ENCODE data around the gene HECTD4.
"Not testable (repeated sequence)": the region's sequence is repeated elsewhere in the genome, so short reads cannot be mapped to it uniquely, and the experiment has no call there.

HECTD4 gene, protein sequence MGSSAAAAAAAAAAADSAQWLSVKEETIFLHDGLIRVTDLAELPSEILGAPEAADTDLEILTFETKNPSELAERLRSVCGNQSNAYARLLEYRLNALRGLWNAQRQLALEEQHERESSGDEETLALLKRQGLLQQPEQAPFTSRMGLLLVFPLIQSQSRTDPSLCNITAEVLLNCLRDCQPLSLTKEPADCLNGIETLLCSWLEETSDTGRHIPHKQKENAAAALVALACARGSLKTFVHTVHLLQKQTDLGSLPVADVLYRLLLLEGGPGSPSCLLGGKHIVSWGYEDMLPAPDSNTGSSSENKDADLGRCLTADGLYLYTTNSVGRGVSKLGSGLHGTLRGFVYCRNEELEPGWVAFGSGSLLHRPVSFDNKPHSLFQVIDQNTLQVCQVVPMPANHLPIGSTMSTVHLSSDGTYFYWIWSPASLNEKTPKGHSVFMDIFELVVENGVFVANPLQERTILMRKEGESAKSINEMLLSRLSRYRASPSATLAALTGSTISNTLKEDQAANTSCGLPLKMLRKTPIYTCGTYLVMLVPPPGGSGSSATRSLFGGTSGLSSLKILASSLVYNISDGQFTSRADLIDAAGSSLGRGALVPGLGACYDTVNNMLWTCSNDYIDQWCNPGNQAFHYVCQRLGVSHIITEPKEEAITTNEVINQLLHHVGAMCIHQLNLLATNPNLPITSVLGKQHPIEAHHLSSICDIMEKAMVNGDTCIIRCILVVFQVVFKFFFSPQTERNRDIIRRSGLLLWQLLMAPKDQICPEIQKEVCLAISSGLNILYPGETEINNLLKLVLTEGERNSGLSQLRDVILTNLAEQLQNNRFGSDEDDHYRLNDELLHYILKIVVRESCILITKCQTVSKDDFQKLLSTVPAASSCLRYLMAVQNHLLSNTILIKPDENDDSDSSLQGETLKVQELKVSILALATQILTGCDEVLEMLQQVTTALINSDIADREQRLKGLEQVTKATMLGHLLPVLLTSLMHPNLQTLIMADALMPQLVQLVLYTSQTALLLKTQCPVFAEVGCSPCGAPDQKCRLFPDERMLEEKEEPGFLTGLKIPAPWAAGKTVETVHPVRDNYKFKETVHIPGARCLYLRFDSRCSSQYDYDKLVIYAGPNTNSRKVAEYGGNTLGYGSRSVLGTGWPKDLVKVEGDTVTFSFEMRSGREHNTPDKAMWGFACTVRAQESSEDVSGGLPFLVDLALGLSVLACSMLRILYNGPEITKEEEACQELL (N-terminal part only)

DNA sequence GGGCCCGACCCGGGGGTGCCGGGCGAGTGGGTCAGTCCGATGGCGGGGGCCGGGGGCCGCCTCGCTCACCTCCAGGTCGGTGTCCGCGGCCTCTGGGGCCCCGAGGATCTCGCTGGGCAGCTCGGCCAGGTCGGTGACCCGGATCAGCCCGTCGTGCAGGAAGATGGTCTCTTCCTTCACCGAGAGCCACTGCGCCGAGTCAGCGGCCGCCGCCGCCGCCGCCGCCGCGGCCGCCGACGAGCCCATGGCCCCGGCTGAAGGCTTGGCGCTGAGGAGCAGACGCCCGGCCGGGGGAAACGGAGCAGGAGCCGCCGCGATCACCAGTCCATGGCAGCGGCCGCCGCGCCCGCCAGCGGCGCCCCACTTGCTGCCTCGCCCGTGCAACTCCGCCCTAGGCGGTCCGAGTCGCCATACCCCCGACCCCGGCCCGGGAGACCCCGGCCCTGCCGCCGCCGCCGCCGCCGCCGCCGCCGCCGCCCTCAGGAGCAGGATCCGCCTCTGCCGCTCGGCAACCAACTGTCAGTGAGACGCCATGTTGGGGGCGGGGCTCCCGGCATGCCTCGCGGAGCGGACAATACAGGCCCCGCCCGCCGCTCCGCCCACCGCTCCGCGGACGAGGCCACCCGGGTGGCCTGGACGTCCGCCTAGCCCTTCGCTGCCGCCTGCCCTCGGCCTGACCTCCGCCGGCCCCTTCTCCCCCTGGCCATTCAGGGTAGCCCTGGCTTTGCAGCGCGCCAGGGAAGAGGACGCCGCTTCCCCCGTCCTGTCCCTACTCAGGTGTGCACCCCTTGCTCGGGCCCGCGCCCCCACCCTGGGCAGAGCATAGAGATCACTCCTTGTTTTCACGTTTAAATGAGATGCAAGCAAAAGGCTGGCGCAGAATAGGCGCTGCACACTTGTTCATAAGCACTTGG lies at the start of gene HECTD4:
TSS of gene HECTD4 (minus strand) at position 549 of the 914 bp plus-strand sequence. CDS start at position 246, 303 bp downstream.
- DNase-seq (ENCODE audit: low spot score), result peak; percentile 85

DNA sequence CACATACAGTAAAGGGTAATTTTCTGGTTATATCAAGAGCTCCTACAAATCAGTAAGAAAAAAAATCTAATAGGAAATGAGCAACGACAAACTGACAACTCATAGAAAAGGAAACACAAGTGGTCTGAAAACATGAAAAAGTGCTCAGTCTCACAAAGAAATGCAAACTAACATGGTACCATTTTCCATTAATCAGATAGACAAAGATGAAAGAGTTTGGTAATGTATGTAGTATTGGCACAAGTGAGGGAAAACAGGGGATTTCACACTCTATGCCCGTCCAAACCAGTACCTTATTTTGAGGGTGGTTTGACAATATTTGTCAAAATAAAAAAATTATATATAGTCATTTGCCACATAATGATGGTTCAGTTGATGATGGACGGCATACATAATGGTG lies 49.7 kb upstream of the HECTD4 start:
- no peak for DNase-seq (ENCODE audit: low spot score)

DNA sequence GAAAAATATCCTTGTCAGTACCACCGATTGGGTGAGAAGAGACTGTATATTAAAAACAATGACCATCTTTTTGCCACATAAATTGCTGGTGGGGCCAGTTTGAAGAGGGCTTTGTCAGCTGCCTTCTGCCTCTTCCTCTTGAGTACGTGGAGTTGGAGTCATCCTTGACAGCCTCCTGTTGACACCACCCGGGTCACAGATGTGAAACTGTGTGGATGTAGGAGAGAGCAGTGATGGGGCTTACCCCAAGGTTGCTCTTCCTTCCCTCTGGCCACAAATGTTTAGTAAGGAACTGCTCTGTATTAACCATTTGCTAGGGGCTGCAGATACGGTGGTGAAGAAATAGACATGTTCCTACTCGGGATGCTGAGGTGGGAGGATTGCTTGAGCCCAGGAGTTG lies 48.7 kb upstream of the HECTD4 start:
- no peak for DNase-seq (ENCODE audit: low spot score)

DNA sequence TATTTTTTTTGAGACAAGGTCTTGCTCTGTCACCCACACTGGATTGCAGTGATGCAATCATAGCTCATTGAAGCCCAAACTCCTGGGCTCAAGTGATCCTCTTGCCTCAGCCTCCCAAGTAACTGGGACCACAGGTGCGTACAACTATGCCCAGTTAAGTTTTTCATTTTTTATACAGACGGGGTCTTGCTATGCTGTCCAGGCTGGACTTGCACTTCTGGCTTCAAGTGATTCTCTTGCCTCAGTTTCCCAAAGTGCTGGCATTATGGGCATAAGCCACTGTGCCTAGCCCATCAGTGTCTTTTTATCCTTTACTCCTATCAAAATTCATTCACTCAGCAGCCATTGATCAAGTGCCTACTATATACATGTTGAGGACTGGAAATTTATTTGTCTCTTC lies 45.5 kb upstream of the HECTD4 start:
- no peak for DNase-seq (ENCODE audit: low spot score)

DNA sequence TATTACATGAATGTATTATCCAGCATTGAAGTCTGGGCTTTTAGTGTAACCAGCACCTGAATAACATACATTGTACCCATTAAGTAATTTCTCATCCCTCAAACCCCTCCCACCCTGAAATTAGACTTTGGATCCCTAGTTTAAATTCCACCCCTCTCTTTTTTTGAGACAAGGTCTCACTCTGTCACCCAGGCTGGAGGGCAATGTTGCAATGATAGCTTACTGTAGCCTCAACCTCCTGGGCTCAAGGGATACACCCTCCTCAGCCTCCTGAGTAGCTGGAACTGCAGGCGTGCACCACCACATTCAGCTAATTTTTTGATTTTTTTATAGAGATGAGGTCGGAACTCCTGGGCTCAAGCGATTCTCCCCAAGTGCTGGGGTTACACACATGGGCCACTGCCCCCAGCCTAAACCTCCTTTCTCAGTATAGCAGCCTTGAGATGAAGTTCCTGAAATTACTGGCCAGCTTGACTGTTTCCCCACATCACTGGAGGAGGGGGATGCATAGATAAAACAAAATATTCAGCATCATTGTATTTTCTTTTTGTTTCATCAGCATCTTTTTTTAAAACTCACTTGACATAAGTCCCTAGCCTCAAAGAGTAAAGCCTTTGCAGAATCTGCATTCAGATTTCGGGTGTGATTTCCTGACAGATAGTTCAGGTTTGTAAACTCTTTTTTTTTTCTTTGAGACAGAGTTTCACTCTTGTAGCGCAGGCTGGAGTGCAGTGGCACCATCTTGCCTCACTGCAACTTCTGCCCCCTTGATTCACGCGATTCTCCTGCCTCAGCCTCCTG lies 43.6 kb upstream of the HECTD4 start:
- no peak for DNase-seq (ENCODE audit: low spot score)

DNA sequence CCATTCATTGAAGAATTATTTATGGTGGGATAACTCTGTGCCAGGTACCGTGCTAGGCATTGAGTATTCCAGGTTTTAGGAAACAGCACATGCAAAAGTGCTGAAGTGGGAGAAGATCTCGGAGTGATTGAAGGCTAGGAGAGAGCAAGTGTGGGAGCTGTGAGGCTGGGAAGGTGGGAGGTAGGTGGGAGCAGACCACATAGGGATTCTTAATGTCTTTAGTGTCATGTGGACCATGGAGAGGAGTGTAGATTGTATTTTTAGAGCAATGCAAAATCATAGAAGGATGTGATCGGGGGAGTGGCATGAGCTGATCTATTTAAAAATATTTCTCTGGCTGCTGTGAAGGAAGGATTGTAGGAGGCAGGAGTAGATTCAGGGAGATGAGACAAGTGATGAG lies 41.9 kb upstream of the HECTD4 start:
- no peak for DNase-seq (ENCODE audit: low spot score)

DNA sequence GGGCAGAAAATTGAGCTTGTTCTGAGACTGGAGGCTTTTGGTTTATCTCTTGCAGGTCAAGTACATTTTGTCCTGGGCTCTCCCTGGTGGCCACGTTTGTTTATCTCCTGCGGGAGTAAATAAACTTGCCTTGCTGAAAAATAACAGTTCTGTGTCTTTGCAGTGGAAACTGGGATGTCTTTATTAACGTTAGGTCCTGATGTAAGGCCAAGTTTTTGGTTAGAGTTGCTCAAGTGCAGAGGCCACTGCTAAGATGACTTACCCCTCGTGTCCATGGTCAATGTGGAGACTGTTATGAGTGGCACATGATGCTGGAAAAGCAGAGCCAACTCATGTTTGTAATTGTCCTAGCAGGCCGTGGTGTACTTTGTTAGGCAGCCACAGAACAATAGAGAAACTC lies 40.3 kb upstream of the HECTD4 start:
- DNase-seq (ENCODE audit: low spot score), result no peak

DNA sequence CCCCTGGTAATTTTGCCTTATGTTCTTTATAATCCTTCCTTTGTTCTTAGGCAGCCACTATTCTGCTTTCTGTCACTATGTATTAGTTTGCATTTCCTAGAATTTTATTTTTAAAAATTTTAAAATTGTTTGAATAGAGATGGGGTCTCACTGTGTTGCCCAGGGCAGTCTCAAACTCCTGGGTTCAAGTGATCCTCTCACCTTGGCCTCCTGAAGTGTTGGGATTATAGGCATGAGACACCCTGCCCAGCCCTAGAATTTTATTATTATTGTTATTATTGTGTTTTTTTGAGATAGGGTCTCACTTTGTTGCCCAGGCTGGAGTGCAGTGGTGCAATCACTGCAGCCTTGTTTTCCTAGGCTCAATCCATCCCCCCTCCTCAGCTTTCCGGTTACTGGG lies 39.1 kb upstream of the HECTD4 start:
- DNase-seq (ENCODE audit: low spot score), result no peak

DNA sequence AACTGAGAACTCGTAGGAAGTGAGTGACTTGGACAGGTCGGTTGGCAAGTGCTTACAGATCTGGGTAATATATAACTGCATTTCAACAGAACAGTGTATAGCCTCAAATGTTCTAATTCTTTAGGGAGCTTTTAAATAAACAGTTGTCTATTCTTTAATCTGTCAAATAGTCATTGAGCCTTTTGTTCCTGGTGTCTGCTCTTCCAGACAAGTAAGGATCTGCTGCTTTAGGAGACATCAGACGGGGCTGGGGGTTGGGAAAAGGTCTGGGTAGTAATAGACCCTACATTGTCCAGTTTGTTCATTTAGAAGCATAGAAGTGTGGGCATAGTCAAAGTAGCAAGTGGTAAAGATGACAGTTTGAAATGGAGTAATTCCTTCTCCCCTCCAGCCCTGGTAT lies 38.5 kb upstream of the HECTD4 start:
- no peak for DNase-seq (ENCODE audit: low spot score)

DNA sequence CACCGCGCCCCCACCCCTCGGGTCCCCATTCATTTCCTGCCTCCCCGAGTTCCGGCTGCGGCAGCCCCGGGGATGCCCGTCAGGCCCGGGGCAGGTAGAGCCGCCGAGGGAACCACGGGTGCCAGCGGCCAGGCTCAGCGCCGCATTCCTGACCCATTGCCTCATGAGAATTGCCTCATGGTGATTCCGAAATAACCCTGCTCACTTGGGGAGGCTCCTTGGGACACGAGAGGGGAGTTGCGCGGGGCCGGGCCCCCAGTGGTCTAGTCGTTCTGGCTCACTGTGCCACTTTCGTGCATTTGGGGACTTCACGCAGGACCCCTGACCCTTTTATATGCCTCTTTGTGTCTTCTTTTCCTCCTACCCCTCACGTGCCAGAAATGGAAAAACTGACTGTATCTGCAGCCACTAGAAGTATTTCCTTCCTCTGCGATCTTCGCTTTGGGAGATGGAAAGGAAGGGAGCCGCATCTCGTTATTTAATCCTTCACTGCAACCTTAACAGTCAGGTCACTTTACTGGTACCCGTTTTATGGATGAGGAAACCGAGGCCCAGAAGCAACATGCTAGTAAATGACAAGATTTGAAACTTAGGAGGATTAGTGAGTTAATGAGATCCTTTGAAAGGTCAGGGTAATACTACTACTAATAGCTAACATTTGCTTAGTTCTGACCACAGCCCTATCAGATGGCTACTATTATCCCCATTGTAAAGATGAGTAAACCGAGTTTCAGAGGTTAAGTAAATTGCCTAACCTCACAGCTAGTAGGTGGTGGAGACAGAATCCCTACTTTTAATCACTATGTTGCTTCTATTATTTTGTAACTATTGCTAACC lies 37.3 kb upstream of the HECTD4 start:
- DNase-seq (ENCODE audit: low spot score), result peak; percentile 66

DNA sequence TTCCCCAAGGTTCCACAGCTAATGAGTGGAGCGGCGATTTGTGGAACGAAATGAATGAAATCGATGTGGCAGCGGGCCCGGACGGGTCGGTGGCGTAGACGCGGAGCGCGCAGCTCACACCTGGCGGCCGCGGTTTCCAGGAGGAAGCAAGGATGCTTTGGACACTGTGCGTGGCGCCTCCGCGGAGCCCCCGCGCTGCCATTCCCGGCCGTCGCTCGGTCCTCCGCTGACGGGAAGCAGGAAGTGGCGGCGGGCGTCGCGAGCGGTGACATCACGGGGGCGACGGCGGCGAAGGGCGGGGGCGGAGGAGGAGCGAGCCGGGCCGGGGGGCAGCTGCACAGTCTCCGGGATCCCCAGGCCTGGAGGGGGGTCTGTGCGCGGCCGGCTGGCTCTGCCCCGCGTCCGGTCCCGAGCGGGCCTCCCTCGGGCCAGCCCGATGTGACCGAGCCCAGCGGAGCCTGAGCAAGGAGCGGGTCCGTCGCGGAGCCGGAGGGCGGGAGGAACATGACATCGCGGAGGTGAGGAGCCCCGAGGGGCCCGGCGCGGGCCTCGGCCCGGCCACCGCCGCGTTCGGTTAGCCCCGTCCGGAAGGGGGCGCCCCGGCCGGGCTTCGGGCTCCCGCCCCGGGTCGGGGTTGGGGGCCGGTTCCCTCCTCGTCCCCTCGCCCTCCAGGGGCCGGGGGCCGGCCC lies 36.5 kb upstream of the HECTD4 start, which contains the start of gene PTPN11:
TSS of gene PTPN11 (plus strand) at position 340 of the 689 bp plus-strand sequence. CDS start at position 505, 165 bp downstream.
- peak; percentile 78 for DNase-seq (ENCODE audit: low spot score)

DNA sequence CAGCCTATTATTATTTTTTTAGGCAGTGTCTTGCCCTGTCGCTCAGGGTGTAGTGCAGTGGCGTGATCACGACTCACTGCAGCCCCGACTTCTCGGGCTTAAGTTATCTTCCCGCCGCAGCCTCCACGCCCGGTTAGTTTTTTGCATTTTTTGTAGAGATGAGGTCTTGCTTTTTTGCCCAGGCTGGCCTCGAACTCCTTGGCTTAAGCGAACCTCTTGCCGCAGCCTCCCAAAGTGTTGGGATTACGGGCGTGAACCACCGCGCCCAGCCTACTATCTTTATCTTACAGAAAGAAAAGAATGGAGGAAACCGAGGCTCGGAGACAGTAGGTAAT lies 36.0 kb upstream of the HECTD4 start:
- DNase-seq (ENCODE audit: low spot score), result no peak

DNA sequence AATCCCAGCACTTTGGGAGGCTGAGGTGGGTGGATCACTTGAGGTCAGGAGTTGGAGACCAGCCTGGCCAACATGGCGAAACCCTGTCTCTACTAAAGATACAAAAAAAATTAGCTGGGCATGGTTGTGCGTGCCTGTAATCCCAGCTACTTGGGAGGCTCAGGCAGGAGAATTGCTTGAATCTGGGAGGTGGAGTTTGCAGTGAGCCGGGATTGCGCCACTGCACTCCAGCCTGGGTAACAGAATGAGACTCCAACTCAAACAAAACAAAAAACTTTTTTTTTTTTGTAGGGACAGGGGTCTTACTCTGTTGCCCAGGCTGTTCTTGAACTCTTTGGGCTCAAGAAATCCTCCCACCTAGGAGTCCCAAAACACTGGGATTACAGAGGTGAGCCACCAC lies 33.2 kb upstream of the HECTD4 start:
- DNase-seq (ENCODE audit: low spot score), result not testable (repeated sequence)

DNA sequence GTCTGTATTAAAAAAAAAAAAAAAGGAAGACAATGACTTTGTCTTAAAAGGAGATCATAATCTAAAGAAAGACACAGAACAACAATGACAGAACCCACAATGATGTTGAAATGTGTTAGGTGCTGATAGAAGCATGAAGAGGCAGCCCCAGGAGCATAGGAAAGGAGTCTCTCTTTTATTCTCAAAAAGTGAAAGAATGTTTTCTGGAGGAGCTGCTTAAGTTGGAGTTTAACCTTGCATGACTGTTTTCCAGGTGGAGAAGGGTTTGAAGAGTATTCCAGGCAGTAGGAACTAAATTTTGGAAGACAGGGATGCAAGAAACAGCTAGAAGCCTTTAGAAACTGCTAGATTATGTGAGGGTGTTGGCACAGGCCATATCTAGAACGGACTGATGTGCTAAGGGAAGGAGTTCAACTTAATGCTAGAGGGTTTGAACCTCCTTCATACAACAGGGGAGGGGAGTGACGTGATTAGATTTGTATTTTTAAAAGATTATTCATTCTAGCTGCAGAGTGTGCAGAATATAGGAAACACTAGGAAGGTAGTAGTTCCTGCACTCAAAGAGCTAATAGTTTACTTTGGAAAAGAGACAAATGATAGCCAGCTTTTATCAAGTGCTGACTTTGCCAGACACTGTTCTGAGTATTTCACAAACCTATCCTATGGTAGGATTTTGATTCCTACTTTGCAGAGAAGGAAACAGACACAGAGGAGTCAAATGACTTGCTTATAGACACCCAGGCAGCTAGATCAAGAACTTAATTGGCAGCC lies 31.8 kb upstream of the HECTD4 start:
- no peak for DNase-seq (ENCODE audit: low spot score)

DNA sequence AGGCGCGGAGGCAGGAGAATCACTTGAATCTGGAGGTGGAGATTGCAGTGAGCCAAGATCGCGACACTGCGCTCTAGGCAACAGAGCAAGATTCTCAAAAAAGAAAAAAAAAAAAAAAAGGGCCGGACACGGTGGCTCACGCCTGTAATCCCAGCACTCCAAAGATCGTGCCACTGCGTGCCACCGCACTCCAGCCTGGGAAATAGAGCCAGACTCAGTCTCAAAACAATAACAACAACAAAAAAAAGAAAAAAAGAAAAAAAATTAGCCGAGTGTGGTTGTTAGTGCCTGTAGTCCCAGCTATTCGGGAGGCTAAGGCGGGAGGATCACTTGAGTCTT lies 27.6 kb upstream of the HECTD4 start:
- no peak for DNase-seq (ENCODE audit: low spot score)

DNA sequence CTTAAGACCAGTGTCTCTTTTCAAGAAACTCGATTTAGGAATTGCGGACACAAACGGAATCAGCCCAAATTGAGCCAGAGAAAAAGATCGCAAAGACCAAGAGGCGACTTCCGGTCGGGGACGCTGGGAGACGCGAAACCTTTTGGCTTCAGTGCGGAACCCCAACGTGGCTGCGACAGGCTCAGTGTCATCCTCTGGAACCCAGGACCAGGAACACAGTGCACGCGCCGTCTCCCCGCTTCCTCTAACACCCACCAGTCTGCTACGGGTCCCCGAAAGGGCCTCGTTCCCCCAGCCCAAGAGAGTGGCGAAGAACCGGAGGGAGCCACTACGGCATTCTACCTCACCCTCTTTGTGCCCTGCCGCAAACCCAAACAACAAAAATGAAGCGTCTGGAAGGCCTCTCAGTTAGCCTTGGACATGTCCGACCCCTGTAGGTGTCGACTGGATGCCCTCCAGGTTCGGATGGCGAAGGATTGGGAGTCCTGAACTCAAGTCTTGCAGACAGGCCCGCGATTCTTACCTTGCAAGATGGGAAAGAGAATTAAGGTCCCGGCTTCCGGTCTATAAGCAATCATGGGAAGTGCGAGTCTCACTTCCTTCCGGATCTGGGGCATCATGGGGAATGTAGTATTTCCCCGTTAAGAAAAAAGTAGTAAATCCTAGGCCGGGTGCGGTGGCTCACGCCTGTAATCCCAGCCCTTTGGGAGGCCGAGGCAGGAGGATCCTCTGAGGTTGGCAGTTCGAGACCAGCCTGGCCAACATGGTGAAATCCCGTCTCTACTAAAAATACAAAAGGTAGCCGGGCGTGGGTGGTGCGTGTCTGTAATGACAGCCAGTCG lies 27.1 kb upstream of the HECTD4 start, which contains the start of gene RPL6:
TSS of gene RPL6 (minus strand) at position 542 of the 842 bp plus-strand sequence. CDS start 949 bp downstream, outside the sequence.
- DNase-seq (ENCODE audit: low spot score), result peak; percentile 93

DNA sequence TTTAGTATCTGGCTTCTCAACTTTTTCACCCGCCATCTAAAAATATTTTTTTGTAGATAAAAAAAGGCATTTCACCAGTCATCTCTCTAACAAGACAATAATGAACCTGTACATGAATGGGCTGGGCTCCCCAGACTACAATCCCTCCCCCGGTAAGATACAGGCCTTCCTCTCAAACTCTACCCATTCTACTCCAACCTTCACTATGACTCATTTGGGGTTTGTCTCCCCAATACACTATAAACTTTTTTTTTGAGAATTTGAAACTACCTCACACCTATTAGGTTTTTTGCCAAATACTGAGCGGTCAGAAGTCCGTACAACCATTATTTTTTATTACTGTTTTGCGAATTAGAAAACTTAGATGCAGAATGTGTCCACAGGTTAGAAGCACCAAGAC lies 26.4 kb upstream of the HECTD4 start:
- no peak for DNase-seq (ENCODE audit: low spot score)
